GM19328 (cell line): ENCODE measurements around the gene SPTY2D1.

Experiments used
- ATAC-seq: cut with Tn5 transposase; IDR thresholded peaks from one replicate; pipeline ENCODE4 v1.9.1; 2021; ENCODE audit warnings: mild to moderate bottlenecking, moderate library complexity; ENCODE audit not compliant: unreplicated experiment

Gene SPTY2D1

DNA sequence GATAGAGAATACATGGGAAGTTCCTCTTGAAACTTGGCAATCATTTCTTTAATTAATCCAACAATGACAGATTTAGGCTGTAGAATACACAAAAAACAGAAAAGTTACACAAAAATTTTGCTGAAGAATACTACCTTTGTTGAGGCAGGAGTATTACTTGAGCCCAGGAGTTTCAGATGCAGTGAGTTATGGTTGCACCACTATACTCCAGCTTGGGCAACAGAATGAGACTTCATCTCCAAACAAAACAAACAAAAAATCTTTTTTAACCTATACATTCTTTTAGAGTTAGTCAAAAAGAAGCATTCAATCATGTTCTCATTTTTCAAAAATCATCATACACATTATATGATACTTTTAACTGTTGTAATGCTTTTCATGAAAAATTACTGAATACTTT lies 67.7 kb downstream of the SPTY2D1 start:
- ATAC-seq: no peak

DNA sequence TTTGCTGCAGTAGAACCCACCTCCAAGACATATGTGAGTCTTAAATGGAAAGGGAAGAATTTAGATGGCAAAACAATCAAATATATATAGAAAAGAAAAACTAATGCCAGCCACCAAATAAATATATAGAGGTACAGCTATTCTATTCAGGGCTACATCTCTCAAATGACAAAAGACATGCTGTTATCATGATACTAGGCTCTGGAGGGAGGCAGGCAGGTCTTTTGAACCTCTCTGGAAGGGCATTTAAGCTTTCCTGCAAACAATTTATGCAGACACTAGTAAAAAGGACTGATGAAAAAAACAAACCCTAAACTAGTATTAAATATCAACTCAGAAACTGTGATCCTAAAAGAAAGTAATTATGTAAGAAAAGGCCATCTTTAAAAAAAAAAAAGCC lies 70.0 kb downstream of the SPTY2D1 start:
- no peak for ATAC-seq

DNA sequence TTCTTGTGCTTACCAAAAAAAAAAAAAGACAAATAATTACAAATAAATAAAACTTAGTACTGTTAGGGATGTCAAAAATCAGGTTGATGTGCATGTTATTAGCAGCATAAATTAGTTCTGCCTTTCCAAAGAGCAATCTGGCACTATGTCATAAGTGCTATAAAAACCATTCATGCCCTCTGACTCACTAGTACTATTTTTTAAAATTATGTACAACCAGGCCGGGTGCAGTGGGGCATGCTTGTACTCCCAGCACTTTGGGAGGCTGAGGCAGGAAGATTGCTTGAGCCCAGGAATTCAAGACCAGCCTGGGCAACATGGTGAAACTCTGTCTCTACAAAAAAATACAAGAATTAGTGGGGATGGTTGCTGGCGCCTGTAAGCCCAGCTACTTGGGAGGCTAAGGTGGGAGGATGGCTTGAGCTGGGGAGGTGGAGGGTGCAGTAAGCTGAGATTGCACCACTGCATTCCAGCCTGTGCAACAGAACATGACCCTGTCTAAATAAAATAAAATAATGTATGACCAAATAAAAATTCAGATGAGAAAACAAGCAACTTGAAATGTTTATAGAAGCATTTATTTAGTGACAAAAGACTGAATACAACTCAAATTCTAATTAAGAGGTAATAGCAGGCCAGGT lies 70.9 kb downstream of the SPTY2D1 start:
- no peak for ATAC-seq
